ENCODE data around the gene FOXK2.

Gene FOXK2

GRCh38 chr17:82518826-82519810 lies at the start of gene FOXK2:
TSS of gene FOXK2 (plus strand) at chr17:82519732. CDS start at chr17:82519889, 157 bp downstream.
- H3K4me3 ChIP-seq (ENCODE audit: low read depth, low read length): peak within 1 kb of the TSS; percentile 69
- no peak within 1 kb of the TSS; the same call in 1 of the 2 replicates for H3K27ac ChIP-seq (ENCODE audit: low read depth, low read length)
- no peaks in the 10 kb centered on the region for H3K4me1 ChIP-seq (ENCODE audit: control insufficient read depth, insufficient read depth, low read length)
- no peaks in the 10 kb centered on the region for H3K9me3 ChIP-seq (ENCODE audit: control insufficient read depth, insufficient read depth, low read depth, low read length)
- no peaks in the 10 kb centered on the region for H3K27me3 ChIP-seq (ENCODE audit: control insufficient read depth, insufficient read depth, low read length)
- H3K9ac ChIP-seq (ENCODE audit: low read length): peak within 1 kb of the TSS; percentile 81
- no peaks in the 10 kb centered on the region for H3K36me3 ChIP-seq (ENCODE audit: control insufficient read depth, insufficient read depth, low read length)

GRCh38 chr17:82470065-82470464 lies 49.5 kb upstream of the FOXK2 start:
- H3K27me3 ChIP-seq (ENCODE audit: control insufficient read depth, insufficient read depth, low read length): no peaks in the 10 kb centered on the region
- no peak overlapping the region for H3K27ac ChIP-seq (ENCODE audit: low read depth, low read length)
- peaks cover 67% of the 10 kb centered on the region for H3K36me3 ChIP-seq (ENCODE audit: control insufficient read depth, insufficient read depth, low read length)

GRCh38 chr17:82474223-82475010 lies 45.1 kb upstream of the FOXK2 start:
- Histone ChIP-seq H3K36me3 (ENCODE audit: control insufficient read depth, insufficient read depth, low read length) (peaks cover 58% of the 10 kb centered on the region), H3K9ac (ENCODE audit: low read length) (no peak overlapping the region), H3K27me3 (ENCODE audit: control insufficient read depth, insufficient read depth, low read length) (no peaks in the 10 kb centered on the region), H3K27ac (ENCODE audit: low read depth, low read length) (no peak overlapping the region), H3K4me3 (ENCODE audit: low read depth, low read length) (no peak overlapping the region), H3K9me3 (ENCODE audit: control insufficient read depth, insufficient read depth, low read depth, low read length) (no peaks in the 10 kb centered on the region), H3K4me1 (ENCODE audit: control insufficient read depth, insufficient read depth, low read length) (no peaks in the 10 kb centered on the region)

More at GRCh38 chr17:82470065-82470464, 49.5 kb upstream of the FOXK2 start:
- Histone ChIP-seq H3K9me3 (ENCODE audit: control insufficient read depth, insufficient read depth, low read depth, low read length) (no peaks in the 10 kb centered on the region), H3K4me1 (ENCODE audit: control insufficient read depth, insufficient read depth, low read length) (no peaks in the 10 kb centered on the region), H3K4me3 (ENCODE audit: low read depth, low read length) (no peak overlapping the region), H3K9ac (ENCODE audit: low read length) (no peak overlapping the region)

GRCh38 chr17:82475458-82475857 lies 44.1 kb upstream of the FOXK2 start:
- Histone ChIP-seq H3K4me1 (ENCODE audit: control insufficient read depth, insufficient read depth, low read length) (no peaks in the 10 kb centered on the region), H3K9me3 (ENCODE audit: control insufficient read depth, insufficient read depth, low read depth, low read length) (no peaks in the 10 kb centered on the region), H3K9ac (ENCODE audit: low read length) (no peak overlapping the region), H3K27ac (ENCODE audit: low read depth, low read length) (no peak overlapping the region), H3K36me3 (ENCODE audit: control insufficient read depth, insufficient read depth, low read length) (peaks cover 63% of the 10 kb centered on the region), H3K4me3 (ENCODE audit: low read depth, low read length) (no peak overlapping the region), H3K27me3 (ENCODE audit: control insufficient read depth, insufficient read depth, low read length) (no peaks in the 10 kb centered on the region)

GRCh38 chr17:82477934-82478333 lies 41.6 kb upstream of the FOXK2 start:
- Histone ChIP-seq H3K4me1 (ENCODE audit: control insufficient read depth, insufficient read depth, low read length) (no peaks in the 10 kb centered on the region), H3K27ac (ENCODE audit: low read depth, low read length) (no peak overlapping the region), H3K9me3 (ENCODE audit: control insufficient read depth, insufficient read depth, low read depth, low read length) (no peaks in the 10 kb centered on the region), H3K9ac (ENCODE audit: low read length) (no peak overlapping the region), H3K4me3 (ENCODE audit: low read depth, low read length) (no peak overlapping the region), H3K36me3 (ENCODE audit: control insufficient read depth, insufficient read depth, low read length) (peaks cover 66% of the 10 kb centered on the region), H3K27me3 (ENCODE audit: control insufficient read depth, insufficient read depth, low read length) (no peaks in the 10 kb centered on the region)

GRCh38 chr17:82479602-82480001 lies 39.9 kb upstream of the FOXK2 start:
- no peak overlapping the region for H3K9ac ChIP-seq (ENCODE audit: low read length)
- no peak overlapping the region for H3K4me3 ChIP-seq (ENCODE audit: low read depth, low read length)
- H3K9me3 ChIP-seq (ENCODE audit: control insufficient read depth, insufficient read depth, low read depth, low read length): no peaks in the 10 kb centered on the region
- peaks cover 73% of the 10 kb centered on the region for H3K36me3 ChIP-seq (ENCODE audit: control insufficient read depth, insufficient read depth, low read length)
- H3K4me1 ChIP-seq (ENCODE audit: control insufficient read depth, insufficient read depth, low read length): no peaks in the 10 kb centered on the region
- H3K27ac ChIP-seq (ENCODE audit: low read depth, low read length): no peak overlapping the region
- no peaks in the 10 kb centered on the region for H3K27me3 ChIP-seq (ENCODE audit: control insufficient read depth, insufficient read depth, low read length)

GRCh38 chr17:82480318-82480717 lies 39.2 kb upstream of the FOXK2 start:
- H3K27ac ChIP-seq (ENCODE audit: low read depth, low read length): no peak overlapping the region
- H3K4me3 ChIP-seq (ENCODE audit: low read depth, low read length): no peak overlapping the region
- H3K36me3 ChIP-seq (ENCODE audit: control insufficient read depth, insufficient read depth, low read length): peaks cover 74% of the 10 kb centered on the region
- no peak overlapping the region for H3K9ac ChIP-seq (ENCODE audit: low read length)
- H3K27me3 ChIP-seq (ENCODE audit: control insufficient read depth, insufficient read depth, low read length): no peaks in the 10 kb centered on the region
- H3K4me1 ChIP-seq (ENCODE audit: control insufficient read depth, insufficient read depth, low read length): no peaks in the 10 kb centered on the region
- no peaks in the 10 kb centered on the region for H3K9me3 ChIP-seq (ENCODE audit: control insufficient read depth, insufficient read depth, low read depth, low read length)

- Histone ChIP-seq H3K9ac (ENCODE audit: low read length) (no peak overlapping the region), H3K9me3 (ENCODE audit: control insufficient read depth, insufficient read depth, low read depth, low read length) (no peaks in the 10 kb centered on the region), H3K4me1 (ENCODE audit: control insufficient read depth, insufficient read depth, low read length) (no peaks in the 10 kb centered on the region), H3K27ac (ENCODE audit: low read depth, low read length) (no peak overlapping the region), H3K4me3 (ENCODE audit: low read depth, low read length) (no peak overlapping the region), H3K36me3 (ENCODE audit: control insufficient read depth, insufficient read depth, low read length) (peaks cover 86% of the 10 kb centered on the region), H3K27me3 (ENCODE audit: control insufficient read depth, insufficient read depth, low read length) (no peaks in the 10 kb centered on the region)
Measured at GRCh38 chr17:82483204-82483660, 36.3 kb upstream of the FOXK2 start.

- H3K4me3 ChIP-seq (ENCODE audit: low read depth, low read length): no peak overlapping the region
- peaks cover 85% of the 10 kb centered on the region for H3K36me3 ChIP-seq (ENCODE audit: control insufficient read depth, insufficient read depth, low read length)
- H3K27ac ChIP-seq (ENCODE audit: low read depth, low read length): no peak overlapping the region
- no peaks in the 10 kb centered on the region for H3K27me3 ChIP-seq (ENCODE audit: control insufficient read depth, insufficient read depth, low read length)
- H3K4me1 ChIP-seq (ENCODE audit: control insufficient read depth, insufficient read depth, low read length): no peaks in the 10 kb centered on the region
- H3K9ac ChIP-seq (ENCODE audit: low read length): no peak overlapping the region
- no peaks in the 10 kb centered on the region for H3K9me3 ChIP-seq (ENCODE audit: control insufficient read depth, insufficient read depth, low read depth, low read length)
Measured at GRCh38 chr17:82483836-82484235, 35.7 kb upstream of the FOXK2 start.

GRCh38 chr17:82486231-82487094 lies 33.1 kb upstream of the FOXK2 start:
- no peaks in the 10 kb centered on the region for H3K4me1 ChIP-seq (ENCODE audit: control insufficient read depth, insufficient read depth, low read length)
- peaks cover 69% of the 10 kb centered on the region for H3K36me3 ChIP-seq (ENCODE audit: control insufficient read depth, insufficient read depth, low read length)
- no peak overlapping the region for H3K4me3 ChIP-seq (ENCODE audit: low read depth, low read length)
- no peaks in the 10 kb centered on the region for H3K9me3 ChIP-seq (ENCODE audit: control insufficient read depth, insufficient read depth, low read depth, low read length)
- no peak overlapping the region for H3K9ac ChIP-seq (ENCODE audit: low read length)
- H3K27ac ChIP-seq (ENCODE audit: low read depth, low read length): no peak overlapping the region
- no peaks in the 10 kb centered on the region for H3K27me3 ChIP-seq (ENCODE audit: control insufficient read depth, insufficient read depth, low read length)

Measured in HUES6 (cell line).